Natural killer cell (primary cell): Measurements from ENCODE around the gene C1GALT1. TPM values are rescaled to one million over a fixed set of nuclear protein-coding genes. Genes with fewer than 3 reads are reported as not detected.

Experiments
- ATAC-seq, 3 donors: fragments of 150-1000 bp in 2 of 3; fragments of 200-7000 bp in 1 of 3; cut with Tn5 transposase; 1 replicate in 1 of 3; 2 replicates in 2 of 3; pipeline ENCODE4 v1.10.0; 2021; ENCODE audit warnings: mild to moderate bottlenecking in 2 of 3, moderate library complexity in 2 of 3
- DNase-seq, 2 donors: peaks; one replicate each; pipeline versions ENCODE4 v3.0.0 to v3.0.0-alpha.2; 2013 to 2021; ENCODE audit warnings: mixed read lengths in 1 of 2
- H3K27ac ChIP-seq: one replicate; pipeline ENCODE4 v1.5.1; 2013; ENCODE audit warnings: mild to moderate bottlenecking, low read length
- H3K27me3 ChIP-seq: one replicate; pipeline ENCODE4 v1.6.1; 2013; ENCODE audit warnings: low read length; ENCODE audit not compliant: control insufficient read depth, insufficient read depth
- H3K36me3 ChIP-seq: one replicate; pipeline ENCODE4 v1.6.1; 2013; ENCODE audit warnings: low read length; ENCODE audit not compliant: control insufficient read depth, insufficient read depth
- H3K4me1 ChIP-seq: one replicate; pipeline ENCODE4 v1.6.1; 2013; ENCODE audit warnings: low read length; ENCODE audit not compliant: control insufficient read depth, insufficient read depth
- H3K4me3 ChIP-seq: one replicate; pipeline ENCODE4 v1.5.1; 2013; ENCODE audit warnings: low read length
- H3K9me3 ChIP-seq: one replicate; pipeline ENCODE4 v1.6.1; 2013; ENCODE audit warnings: low read length; ENCODE audit not compliant: control insufficient read depth, insufficient read depth
- H3K27ac Mint-ChIP-seq, 2 donors: one replicate each; pipeline ENCODE4 v1.8.0; 2022; ENCODE audit warnings: mild to moderate bottlenecking in 2 of 2, mixed read lengths in 2 of 2, moderate library complexity in 1 of 2
- H3K27me3 Mint-ChIP-seq, 2 donors: one replicate each; pipeline ENCODE4 v1.8.0; 2022; ENCODE audit warnings: low read depth in 2 of 2, mixed read lengths in 2 of 2
- H3K36me3 Mint-ChIP-seq: one replicate; pipeline ENCODE4 v1.8.0; 2022; ENCODE audit warnings: mixed read lengths
- H3K4me1 Mint-ChIP-seq, 2 donors: one replicate each; pipeline ENCODE4 v1.8.0; 2022; ENCODE audit warnings: mixed read lengths in 2 of 2
- H3K4me3 Mint-ChIP-seq: one replicate; pipeline ENCODE4 v1.8.0; 2022; ENCODE audit warnings: mild to moderate bottlenecking, moderate library complexity, mixed read lengths
- H3K9me3 Mint-ChIP-seq, 2 donors: one replicate each; pipeline ENCODE4 v1.8.0; 2022; ENCODE audit warnings: mixed read lengths in 2 of 2
- CTCF ChIP-seq: fragments of 200-600 bp; IDR thresholded peaks from one replicate; pipeline ENCODE4 v1.8.0; 2022; ENCODE audit warnings: antibody characterized with exemption
- WGBS: methylation state at CpG from one replicate; pipeline ENCODE4 v1.1.7; 2013; ENCODE audit warnings: missing lambda C conversion rate; ENCODE audit not compliant: insufficient coverage; 5-methylcytosine and 5-hydroxymethylcytosine counted together
- intact Hi-C: fragments of 100-400 bp; cut with micrococcal nuclease; formaldehyde crosslinking; loops from one replicate; pipeline ENCODE4 v1.14.2; 2022
- total RNA-seq, 4 donors: library from RNA; stranded (reverse); fragments of 120-200 nt in 1 of 4; gene quantifications; one replicate each; pipeline versions ENCODE4 v1.2.3 to v1.2.4, GENCODE V29; 2013 to 2022

Gene C1GALT1
- total RNA-seq, 3 donors from 2014 or later (not counting 1 experiment from before 2014, with no cell fraction given): 54.5 to 64.5 (median 63.7) TPM

GRCh38 chr7:7256731-7257274 lies 74.5 kb downstream of the C1GALT1 start:
- no peak for DNase-seq
- no peaks in the 10 kb centered on the region for H3K36me3 Mint-ChIP-seq
- peaks cover 30% of the 10 kb centered on the region for H3K4me1 ChIP-seq
- H3K36me3 ChIP-seq: no peaks in the 10 kb centered on the region
- no peak overlapping the region for H3K4me3 Mint-ChIP-seq
- H3K4me1 Mint-ChIP-seq: peaks cover 49 to 54% of the 10 kb centered on the region in 2 donors
- H3K9me3 Mint-ChIP-seq: no peaks in the 10 kb centered on the region
- no peak overlapping the region for H3K4me3 ChIP-seq
- no peaks in the 10 kb centered on the region for H3K27me3 Mint-ChIP-seq
- ATAC-seq: no peak
- 94% methylated on average over 3 of the region's 6 CpGs for WGBS
- intact Hi-C loops: loop anchor here (5.0 kb wide), 2 partner anchors 35 to 870 kb away; no protein-coding TSS in a partner anchor
- H3K27me3 ChIP-seq: no peaks in the 10 kb centered on the region
- H3K27ac Mint-ChIP-seq: peak overlapping the region; percentile 90 to 94
- H3K27ac ChIP-seq: peak overlapping the region; percentile 89
- TF ChIP-seq CTCF: no peak
- H3K9me3 ChIP-seq: no peaks in the 10 kb centered on the region

GRCh38 chr7:7257899-7258692 lies 75.8 kb downstream of the C1GALT1 start:
- H3K4me1 Mint-ChIP-seq: peaks cover 51 to 66% of the 10 kb centered on the region in 2 donors
- no peaks in the 10 kb centered on the region for H3K27me3 Mint-ChIP-seq
- no peaks in the 10 kb centered on the region for H3K36me3 ChIP-seq
- no peaks in the 10 kb centered on the region for H3K9me3 Mint-ChIP-seq
- H3K27me3 ChIP-seq: no peaks in the 10 kb centered on the region
- TF ChIP-seq CTCF: no peak
- ATAC-seq (peak; percentile 73 to 86 (median 84)), DNase-seq (peak; percentile 24 to 56)
- peak overlapping the region; percentile 39 for H3K4me3 ChIP-seq
- H3K27ac Mint-ChIP-seq: peak overlapping the region; percentile 90 to 94
- H3K4me3 Mint-ChIP-seq: peak overlapping the region; percentile 84
- H3K4me1 ChIP-seq: peaks cover 36% of the 10 kb centered on the region
- no peaks in the 10 kb centered on the region for H3K36me3 Mint-ChIP-seq
- H3K9me3 ChIP-seq: no peaks in the 10 kb centered on the region
- intact Hi-C loops: loop anchor here (1.0 to 5.0 kb wide), 3 partner anchors 36 to 869 kb away; partner anchors contain the start of gene C1GALT1
- H3K27ac ChIP-seq: peak overlapping the region; percentile 89
- 7% methylated on average over 4 of the region's 7 CpGs for WGBS

GRCh38 chr7:7261863-7262262 lies 79.5 kb downstream of the C1GALT1 start:
- H3K9me3 ChIP-seq: no peaks in the 10 kb centered on the region
- no peaks in the 10 kb centered on the region for H3K36me3 ChIP-seq
- TF ChIP-seq CTCF: no peak
- intact Hi-C loops: no loop called here
- no peaks in the 10 kb centered on the region for H3K27me3 Mint-ChIP-seq
- peaks cover 60 to 63% of the 10 kb centered on the region in 2 donors for H3K4me1 Mint-ChIP-seq
- H3K4me1 ChIP-seq: peaks cover 37% of the 10 kb centered on the region
- no peaks in the 10 kb centered on the region for H3K36me3 Mint-ChIP-seq
- no peak overlapping the region for H3K27ac ChIP-seq
- H3K4me3 ChIP-seq: no peak overlapping the region
- DNase-seq (no peak), ATAC-seq (no peak)
- H3K27me3 ChIP-seq: no peaks in the 10 kb centered on the region
- H3K4me3 Mint-ChIP-seq: no peak overlapping the region
- H3K9me3 Mint-ChIP-seq: no peaks in the 10 kb centered on the region
- peak overlapping the region; percentile 67 to 68 for H3K27ac Mint-ChIP-seq
